HCT116 (cell line): ENCODE data around the gene TRIM14. TPM values are rescaled to one million over a fixed set of nuclear protein-coding genes. Genes with fewer than 3 reads are reported as not detected.

Experiments
- ATAC-seq: fragments of 200-7000 bp; cut with Tn5 transposase; 2 replicates; pipeline ENCODE4 v1.9.1; 2020; ENCODE audit warnings: mild to moderate bottlenecking, moderate library complexity
- BruUV-seq: library from RNA; stranded (reverse); fragments of 400-500 nt; replicated peaks from 2 replicates; lab custom pipeline; 2021; lab: Mats Ljungman, UMichigan
- CTCF ChIA-PET: fragments of 300-600 bp; sonication (Branson Sonifier 250); formaldehyde crosslinking; loops from one replicate; lab custom pipeline; 2021; ENCODE audit warnings: antibody characterized with exemption; lab: Charles Lee
- POLR2A ChIA-PET: fragments of 300-600, 350-600 bp; sonication (Branson Sonifier 250); formaldehyde crosslinking; loops from one replicate; lab custom pipeline; 2021; ENCODE audit warnings: antibody characterized with exemption; lab: Charles Lee
- RAD21 ChIA-PET, 2 experiments: fragments of 300-600 bp; sonication (Branson Sonifier 250); formaldehyde crosslinking; loops; one replicate each; lab custom pipeline; 2023; ENCODE audit warnings: low total read pairs in 2 of 2; ENCODE audit not compliant: uncharacterized antibody in 2 of 2, unreplicated experiment in 2 of 2, low non-redundant PET in 1 of 2; lab: Charles Lee
- DNase-seq: peaks from one replicate; pipeline ENCODE4 v3.0.0-alpha.2; 2010; ENCODE audit warnings: low read depth, low spot score
- H2AFZ ChIP-seq: fragments of 200-600 bp; shearing (Covaris generic), sonication (generic); 2 replicates; pipeline ENCODE4 v1.6.1; 2017; ENCODE audit warnings: low read depth, mixed run types, mixed read lengths, antibody characterized with exemption, low read length; ENCODE audit not compliant: poor library complexity, severe bottlenecking
- H3K27ac ChIP-seq: 2 replicates; pipeline ENCODE4 v1.5.1; 2012; ENCODE audit warnings: low read depth, low read length
- H3K27me3 ChIP-seq: fragments of 200-600 bp; sonication (generic); 2 replicates; pipeline ENCODE4 v1.6.1; 2016; ENCODE audit warnings: mixed run types, low read length, mixed read lengths; ENCODE audit not compliant: insufficient read depth
- H3K36me3 ChIP-seq, 2 experiments: fragments of 200-500 bp in 1 of 2; fragments of 200-600 bp in 1 of 2; sonication (Bioruptor generic) in 1 of 2; sonication (generic) in 1 of 2; 2 replicates each; pipeline versions ENCODE4 v1.5.1 to v1.6.1; 2014 to 2016; ENCODE audit warnings: low read length in 2 of 2, inconsistent platforms in 1 of 2, mixed read lengths in 1 of 2, mixed run types in 1 of 2; ENCODE audit not compliant: insufficient read depth in 2 of 2, control insufficient read depth in 1 of 2
- H3K4me1 ChIP-seq, 2 experiments: fragments of 200-600 bp in 1 of 2; sonication (generic) in 1 of 2; 2 replicates each; pipeline versions ENCODE4 v1.5.1 to v1.6.1; 2012 to 2017; ENCODE audit warnings: low read length in 2 of 2, inconsistent platforms in 1 of 2, mild to moderate bottlenecking in 1 of 2, mixed read lengths in 1 of 2, mixed run types in 1 of 2, moderate library complexity in 1 of 2; ENCODE audit not compliant: insufficient read depth in 2 of 2, control insufficient read depth in 1 of 2
- H3K4me2 ChIP-seq: fragments of 200-600 bp; sonication (generic); 2 replicates; pipeline ENCODE4 v1.6.1; 2017; ENCODE audit warnings: mixed run types, low read length, mixed read lengths
- H3K4me3 ChIP-seq, 2 experiments: fragments of 200-600 bp in 1 of 2; sonication (generic) in 1 of 2; replicated peaks in 1 of 2; 2 replicates each; pipeline ENCODE4 v1.5.1; 2011 to 2016; ENCODE audit warnings: low read length in 2 of 2, control low read depth in 1 of 2, low read depth in 1 of 2, mild to moderate bottlenecking in 1 of 2, mixed read lengths in 1 of 2, mixed run types in 1 of 2
- H3K79me2 ChIP-seq: fragments of 200-600 bp; sonication (generic); 2 replicates; pipeline ENCODE4 v1.6.1; 2017; ENCODE audit warnings: mild to moderate bottlenecking, mixed run types, low read length, moderate library complexity, mixed read lengths; ENCODE audit not compliant: insufficient read depth
- H3K9ac ChIP-seq: fragments of 200-600 bp; sonication (generic); 2 replicates; pipeline ENCODE4 v1.6.1; 2016; ENCODE audit warnings: low read length, mixed read lengths
- H3K9me2 ChIP-seq: fragments of 200-600 bp; sonication (generic), shearing (Covaris generic); 2 replicates; pipeline ENCODE4 v1.6.1; 2017; ENCODE audit warnings: mixed run types, mild to moderate bottlenecking, moderate library complexity; ENCODE audit not compliant: insufficient read depth
- H3K9me3 ChIP-seq, 2 experiments: fragments of 200-500 bp in 1 of 2; fragments of 200-600 bp in 1 of 2; sonication (Bioruptor generic) in 1 of 2; sonication (generic) in 1 of 2; 2 replicates each; pipeline ENCODE4 v1.6.1; 2014 to 2017; ENCODE audit warnings: low read length in 2 of 2, mixed read lengths in 2 of 2, inconsistent platforms in 1 of 2, low read depth in 1 of 2, mild to moderate bottlenecking in 1 of 2, mixed run types in 1 of 2, moderate library complexity in 1 of 2; ENCODE audit not compliant: control insufficient read depth in 1 of 2, insufficient read depth in 1 of 2
- H4K20me1 ChIP-seq: fragments of 200-600 bp; sonication (generic), shearing (Covaris generic); 2 replicates; pipeline ENCODE4 v1.6.1; 2017; ENCODE audit warnings: mixed run types, mild to moderate bottlenecking, moderate library complexity; ENCODE audit not compliant: insufficient read depth
- CBX3 ChIP-seq: IDR thresholded peaks from 2 replicates; pipeline ENCODE4 v1.6.1; 2012; ENCODE audit warnings: low read depth
- CEBPB ChIP-seq: IDR thresholded peaks from 2 replicates; pipeline ENCODE4 v1.6.1; 2012; ENCODE audit warnings: low read depth
- EGR1 ChIP-seq: IDR thresholded peaks from 2 replicates; pipeline ENCODE4 v1.6.1; 2012; ENCODE audit warnings: low read depth
- ELF1 ChIP-seq: IDR thresholded peaks from 2 replicates; pipeline ENCODE4 v1.6.1; 2012; ENCODE audit warnings: low read depth, borderline replicate concordance
- EZH2phosphoT487 ChIP-seq: fragments of 200-600 bp; IDR thresholded peaks from 2 replicates; pipeline ENCODE4 v1.6.1; 2018; ENCODE audit warnings: antibody characterized with exemption, borderline replicate concordance
- FOSL1 ChIP-seq: IDR thresholded peaks from 2 replicates; pipeline ENCODE4 v1.6.1; 2012; ENCODE audit warnings: low read depth
- POLR2A ChIP-seq: IDR thresholded peaks from 2 replicates; pipeline ENCODE4 v1.7.0; 2011; ENCODE audit warnings: borderline replicate concordance; ENCODE audit not compliant: insufficient read depth, insufficient read length; ENCODE audit errors: extremely low read depth
- POLR2AphosphoS5 ChIP-seq: IDR thresholded peaks from 2 replicates; pipeline ENCODE4 v1.6.1; 2011; ENCODE audit warnings: mild to moderate bottlenecking, low read depth, low read length, moderate library complexity
- RAD21 ChIP-seq: IDR thresholded peaks from 2 replicates; pipeline ENCODE4 v1.6.1; 2012; ENCODE audit warnings: low read depth, mild to moderate bottlenecking
- YY1 ChIP-seq: IDR thresholded peaks from 2 replicates; pipeline ENCODE4 v1.6.1; 2011; ENCODE audit warnings: low read length, low read depth, moderate library complexity, mild to moderate bottlenecking; ENCODE audit not compliant: insufficient replicate concordance; ENCODE audit errors: extremely low read depth
- ZFX ChIP-seq: fragments of 450-650 bp; IDR thresholded peaks from 2 replicates; pipeline ENCODE4 v1.6.1; 2017
- intact Hi-C: fragments of 100-400 bp; cut with micrococcal nuclease; formaldehyde crosslinking; loops from 2 replicates; pipeline ENCODE4 v1.10.0; 2022
- total RNA-seq: library from RNA; stranded (reverse); gene quantifications from one replicate; pipeline ENCODE4 v1.2.1, GENCODE V29; 2021; ENCODE audit not compliant: unreplicated experiment
- TF ChIP-seq, protein P1 (sequence below): IDR thresholded peaks from 2 replicates; pipeline ENCODE4 v1.6.1; 2012
- TF ChIP-seq, protein P2 (sequence below): IDR thresholded peaks from 2 replicates; pipeline ENCODE4 v1.6.1; 2012
- TF ChIP-seq, protein P3 (sequence below), 3 experiments: fragments of 200-600 bp in 1 of 3; sonication (generic) in 1 of 3; IDR thresholded peaks in 2 of 3; conservative IDR thresholded peaks in 1 of 3; 2 replicates each; pipeline ENCODE4 v1.5.1; 2012 to 2017; ENCODE audit warnings: low read depth in 2 of 3, low read length in 2 of 3, antibody characterized with exemption in 1 of 3, borderline replicate concordance in 1 of 3, control low read depth in 1 of 3, mild to moderate bottlenecking in 1 of 3, mixed read lengths in 1 of 3, mixed run types in 1 of 3, moderate library complexity in 1 of 3; ENCODE audit not compliant: insufficient read depth in 1 of 3
- TF ChIP-seq, protein P4 (sequence below): IDR thresholded peaks from 2 replicates; pipeline ENCODE4 v1.6.1; 2012; ENCODE audit warnings: low read depth

Gene TRIM14
- total RNA-seq, 1 experiment from 2014 or later, result 24.4 TPM

DNA sequence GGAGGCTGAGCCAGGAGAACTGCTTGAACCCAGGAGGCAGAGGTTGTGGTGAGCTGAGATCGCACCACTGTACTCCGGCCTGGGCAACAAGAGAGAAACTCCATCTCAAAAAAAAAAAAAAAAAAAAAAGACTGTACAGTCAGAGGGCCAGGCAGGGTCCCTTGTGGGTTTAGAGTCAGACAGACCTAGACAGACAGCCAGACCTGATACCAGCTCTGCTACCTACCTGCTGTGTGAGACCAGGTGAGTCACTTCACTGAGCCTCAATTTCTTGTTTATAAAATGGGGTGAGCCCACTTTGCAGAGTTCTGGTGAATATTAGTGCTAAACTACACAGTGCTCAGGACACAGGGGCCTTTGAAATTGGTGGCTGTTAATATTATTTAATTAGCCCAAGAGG lies 19.7 kb downstream of the TRIM14 start:
- no peak overlapping the region for H2AFZ ChIP-seq
- H3K4me3 ChIP-seq, result no peak overlapping the region
- no peaks in the 10 kb centered on the region for H3K4me1 ChIP-seq
- H3K9ac ChIP-seq, result no peak overlapping the region
- no peak overlapping the region for H3K4me2 ChIP-seq
- no peaks in the 10 kb centered on the region for H4K20me1 ChIP-seq
- DNase-seq, result no peak
- no TSS peak for BruUV-seq
- H3K9me2 ChIP-seq, result no peaks in the 10 kb centered on the region
- 0 out of 4 replicates have a peak, but pooled peaks cover 0 to 6% of the 10 kb centered on the region in 2 experiments for H3K36me3 ChIP-seq
- POLR2A ChIA-PET, result no interaction called here
- ATAC-seq, result no peak
- no peaks in the 10 kb centered on the region for H3K79me2 ChIP-seq
- CTCF ChIA-PET, result no interaction called here
- no peak for TF ChIP-seq EZH2phosphoT487
- TF ChIP-seq POLR2AphosphoS5, result no peak
- TF ChIP-seq, protein P1, sequence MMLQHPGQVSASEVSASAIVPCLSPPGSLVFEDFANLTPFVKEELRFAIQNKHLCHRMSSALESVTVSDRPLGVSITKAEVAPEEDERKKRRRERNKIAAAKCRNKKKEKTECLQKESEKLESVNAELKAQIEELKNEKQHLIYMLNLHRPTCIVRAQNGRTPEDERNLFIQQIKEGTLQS, result no peak
- TF ChIP-seq, protein P2, sequence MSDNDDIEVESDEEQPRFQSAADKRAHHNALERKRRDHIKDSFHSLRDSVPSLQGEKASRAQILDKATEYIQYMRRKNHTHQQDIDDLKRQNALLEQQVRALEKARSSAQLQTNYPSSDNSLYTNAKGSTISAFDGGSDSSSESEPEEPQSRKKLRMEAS, result no peak
- no peak for TF ChIP-seq FOSL1
- no peak for TF ChIP-seq ELF1
- TF ChIP-seq, protein P3, sequence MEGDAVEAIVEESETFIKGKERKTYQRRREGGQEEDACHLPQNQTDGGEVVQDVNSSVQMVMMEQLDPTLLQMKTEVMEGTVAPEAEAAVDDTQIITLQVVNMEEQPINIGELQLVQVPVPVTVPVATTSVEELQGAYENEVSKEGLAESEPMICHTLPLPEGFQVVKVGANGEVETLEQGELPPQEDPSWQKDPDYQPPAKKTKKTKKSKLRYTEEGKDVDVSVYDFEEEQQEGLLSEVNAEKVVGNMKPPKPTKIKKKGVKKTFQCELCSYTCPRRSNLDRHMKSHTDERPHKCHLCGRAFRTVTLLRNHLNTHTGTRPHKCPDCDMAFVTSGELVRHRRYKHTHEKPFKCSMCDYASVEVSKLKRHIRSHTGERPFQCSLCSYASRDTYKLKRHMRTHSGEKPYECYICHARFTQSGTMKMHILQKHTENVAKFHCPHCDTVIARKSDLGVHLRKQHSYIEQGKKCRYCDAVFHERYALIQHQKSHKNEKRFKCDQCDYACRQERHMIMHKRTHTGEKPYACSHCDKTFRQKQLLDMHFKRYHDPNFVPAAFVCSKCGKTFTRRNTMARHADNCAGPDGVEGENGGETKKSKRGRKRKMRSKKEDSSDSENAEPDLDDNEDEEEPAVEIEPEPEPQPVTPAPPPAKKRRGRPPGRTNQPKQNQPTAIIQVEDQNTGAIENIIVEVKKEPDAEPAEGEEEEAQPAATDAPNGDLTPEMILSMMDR (IDR thresholded peaks at IDR 0.05 in 2 of 3, conservative IDR thresholded peaks at IDR 0.05 in 1 of 3; ENCODE audit: borderline replicate concordance in 1 of 3, insufficient read depth in 1 of 3, low read depth in 2 of 3, low read length in 2 of 3), result no peak
- H3K27ac ChIP-seq, result no peak overlapping the region
- no peaks in the 10 kb centered on the region for H3K9me3 ChIP-seq
- H3K27me3 ChIP-seq, result no peaks in the 10 kb centered on the region
- RAD21 ChIA-PET, result no interaction called here
- intact Hi-C loops, result no loop called here

DNA sequence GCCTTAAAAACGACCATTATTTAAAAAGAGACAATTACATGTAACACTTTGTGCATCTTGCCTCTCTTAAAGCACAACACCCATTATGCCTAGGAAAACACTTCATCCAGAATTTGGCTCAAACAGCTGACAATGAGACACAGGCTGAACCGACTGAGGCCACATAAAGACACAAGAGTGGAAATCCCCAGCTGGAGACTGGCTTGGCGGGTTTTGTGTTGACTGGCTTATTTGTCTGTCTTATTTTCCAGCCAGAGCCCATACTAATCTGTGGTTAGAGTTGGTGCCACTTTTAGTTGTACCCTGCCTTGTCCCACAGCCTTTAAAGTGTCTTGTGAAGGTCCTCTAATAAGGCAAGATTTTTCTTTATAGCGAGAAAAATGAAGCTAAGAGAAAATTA lies 21.2 kb downstream of the TRIM14 start:
- POLR2A ChIA-PET, result no interaction called here
- no peaks in the 10 kb centered on the region for H4K20me1 ChIP-seq
- ATAC-seq (no peak), DNase-seq (no peak)
- no peaks in the 10 kb centered on the region for H3K27me3 ChIP-seq
- BruUV-seq, result no TSS peak
- CTCF ChIA-PET, result interaction anchor here (0.5 kb wide), 1 partner anchor 676 kb away, joined by 3 read pairs; no protein-coding TSS in a partner anchor
- H3K4me1 ChIP-seq, result no peaks in the 10 kb centered on the region
- H3K9me3 ChIP-seq, result no peaks in the 10 kb centered on the region
- H3K9me2 ChIP-seq, result no peaks in the 10 kb centered on the region
- RAD21 ChIA-PET, result no interaction called here
- H3K9ac ChIP-seq, result no peak overlapping the region
- H3K27ac ChIP-seq, result no peak overlapping the region
- H2AFZ ChIP-seq, result no peak overlapping the region
- H3K36me3 ChIP-seq, result 0 out of 4 replicates have a peak, but pooled peaks cover 0 to 6% of the 10 kb centered on the region in 2 experiments
- H3K4me2 ChIP-seq, result no peak overlapping the region
- intact Hi-C loops, result no loop called here
- no peaks in the 10 kb centered on the region for H3K79me2 ChIP-seq
- no peak overlapping the region for H3K4me3 ChIP-seq
- TF ChIP-seq CEBPB (no peak), RAD21 (no peak), FOSL1 (no peak), POLR2AphosphoS5 (no peak), EGR1 (no peak), YY1 (no peak), ZFX (no peak), CBX3 (no peak), POLR2A (no peak)
- TF ChIP-seq, protein P4, sequence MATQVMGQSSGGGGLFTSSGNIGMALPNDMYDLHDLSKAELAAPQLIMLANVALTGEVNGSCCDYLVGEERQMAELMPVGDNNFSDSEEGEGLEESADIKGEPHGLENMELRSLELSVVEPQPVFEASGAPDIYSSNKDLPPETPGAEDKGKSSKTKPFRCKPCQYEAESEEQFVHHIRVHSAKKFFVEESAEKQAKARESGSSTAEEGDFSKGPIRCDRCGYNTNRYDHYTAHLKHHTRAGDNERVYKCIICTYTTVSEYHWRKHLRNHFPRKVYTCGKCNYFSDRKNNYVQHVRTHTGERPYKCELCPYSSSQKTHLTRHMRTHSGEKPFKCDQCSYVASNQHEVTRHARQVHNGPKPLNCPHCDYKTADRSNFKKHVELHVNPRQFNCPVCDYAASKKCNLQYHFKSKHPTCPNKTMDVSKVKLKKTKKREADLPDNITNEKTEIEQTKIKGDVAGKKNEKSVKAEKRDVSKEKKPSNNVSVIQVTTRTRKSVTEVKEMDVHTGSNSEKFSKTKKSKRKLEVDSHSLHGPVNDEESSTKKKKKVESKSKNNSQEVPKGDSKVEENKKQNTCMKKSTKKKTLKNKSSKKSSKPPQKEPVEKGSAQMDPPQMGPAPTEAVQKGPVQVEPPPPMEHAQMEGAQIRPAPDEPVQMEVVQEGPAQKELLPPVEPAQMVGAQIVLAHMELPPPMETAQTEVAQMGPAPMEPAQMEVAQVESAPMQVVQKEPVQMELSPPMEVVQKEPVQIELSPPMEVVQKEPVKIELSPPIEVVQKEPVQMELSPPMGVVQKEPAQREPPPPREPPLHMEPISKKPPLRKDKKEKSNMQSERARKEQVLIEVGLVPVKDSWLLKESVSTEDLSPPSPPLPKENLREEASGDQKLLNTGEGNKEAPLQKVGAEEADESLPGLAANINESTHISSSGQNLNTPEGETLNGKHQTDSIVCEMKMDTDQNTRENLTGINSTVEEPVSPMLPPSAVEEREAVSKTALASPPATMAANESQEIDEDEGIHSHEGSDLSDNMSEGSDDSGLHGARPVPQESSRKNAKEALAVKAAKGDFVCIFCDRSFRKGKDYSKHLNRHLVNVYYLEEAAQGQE, result no peak
- TF ChIP-seq, protein P1, result no peak
